ENCODE data around the gene PIK3R2.
"Not testable (repeated sequence)": the region's sequence is repeated elsewhere in the genome, so short reads cannot be mapped to it uniquely, and the experiment has no call there.

PIK3R2 gene

DNA sequence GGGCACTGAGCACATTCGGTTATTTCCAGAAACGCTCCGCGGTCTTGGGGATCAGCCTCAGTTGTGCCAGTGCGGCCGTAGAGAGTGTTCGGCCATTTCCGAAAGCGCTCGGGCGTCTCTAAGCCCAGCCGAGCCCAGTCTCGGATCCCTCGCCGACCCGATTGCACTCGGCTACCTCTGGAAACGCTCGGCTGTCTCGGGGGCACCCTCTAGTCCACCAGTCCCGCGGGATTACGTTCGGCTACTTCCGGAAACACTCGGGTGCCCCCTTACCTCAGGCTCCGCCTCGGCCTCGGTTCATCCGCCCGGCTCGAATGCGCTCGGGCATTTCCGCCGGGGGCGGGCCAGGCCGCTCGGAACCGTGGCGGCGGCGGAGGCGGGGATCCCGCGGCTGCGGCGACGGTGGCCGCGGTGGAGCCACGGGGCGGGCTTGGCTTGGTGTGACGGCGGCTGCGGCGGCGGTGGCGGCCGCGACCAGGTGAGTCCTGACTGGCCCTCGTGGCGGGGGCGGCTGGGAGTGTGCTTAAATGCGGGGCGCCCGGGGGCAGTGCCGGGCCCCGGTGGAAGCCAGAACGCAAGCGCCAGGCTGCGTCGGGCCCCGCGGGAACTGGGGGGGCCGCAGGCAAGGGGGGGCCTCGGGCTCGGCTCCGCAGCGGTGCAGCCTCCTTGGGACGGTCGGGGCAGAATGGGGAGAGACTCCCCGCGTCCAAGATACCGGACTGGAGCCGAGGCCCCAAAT lies at the start of gene PIK3R2:
Gene PIK3R2, plus strand, starts transcription at position 347 of the 739 bp plus-strand sequence. CDS start 2,717 bp downstream, outside the sequence.
- peaks cover 10% of the 10 kb centered on the region for H3K36me3 ChIP-seq (replicated peaks)
- peaks cover 16% of the 10 kb centered on the region for H3K4me1 ChIP-seq
- no peaks in the 10 kb centered on the region for H3K9me3 ChIP-seq
- H3K27me3 ChIP-seq (ENCODE audit: low read depth): no peaks in the 10 kb centered on the region
- in situ Hi-C loops (cut with MboI; ENCODE audit: low sequenced_read_pairs): no loop called here
- peak within 1 kb of the TSS; percentile 70 for H3K4me3 ChIP-seq
- DNase-seq (ENCODE audit: low spot score in 2 of 2): peak; percentile 91 to 100

- in situ Hi-C loops (cut with MboI; ENCODE audit: low sequenced_read_pairs): no loop called here
- Histone ChIP-seq H3K4me3 (peak overlapping the region; percentile 22), H3K4me1 (peaks cover 3% of the 10 kb centered on the region; the same call in 1 of the 2 replicates), H3K36me3 (replicated peaks) (no peaks in the 10 kb centered on the region), H3K9me3 (no peaks in the 10 kb centered on the region), H3K27me3 (ENCODE audit: low read depth) (no peaks in the 10 kb centered on the region)
- no peak for DNase-seq (ENCODE audit: low spot score in 2 of 2)
These were observed 48.2 kb upstream of the PIK3R2 start for GRCh38 chr19:18104793-18105131.

DNA sequence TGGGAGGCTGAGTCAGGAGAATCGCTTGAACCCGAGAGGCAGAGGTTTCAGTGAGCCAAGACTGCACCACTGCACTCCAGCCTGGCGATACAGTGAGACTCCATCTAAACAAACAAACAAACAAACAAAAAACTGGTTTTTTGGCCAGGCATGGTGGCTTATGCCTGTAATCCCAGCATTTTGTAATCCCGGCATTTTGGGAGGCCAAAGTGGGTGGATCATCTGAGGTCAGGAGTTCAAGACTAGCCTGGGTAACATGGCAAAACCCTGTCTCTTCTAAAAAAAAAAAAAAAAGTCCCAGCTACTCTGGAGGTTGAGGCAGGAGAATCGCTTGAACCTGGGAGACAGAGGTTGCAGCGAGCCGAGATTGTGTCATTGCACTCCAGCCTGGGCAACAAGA lies 47.7 kb upstream of the PIK3R2 start:
- H3K27me3 ChIP-seq (ENCODE audit: low read depth); DNase-seq (ENCODE audit: low spot score in 2 of 2); H3K36me3 ChIP-seq (replicated peaks); H3K9me3 ChIP-seq; H3K4me3 ChIP-seq; in situ Hi-C loops (cut with MboI; ENCODE audit: low sequenced_read_pairs); H3K4me1 ChIP-seq: not testable (repeated sequence)

DNA sequence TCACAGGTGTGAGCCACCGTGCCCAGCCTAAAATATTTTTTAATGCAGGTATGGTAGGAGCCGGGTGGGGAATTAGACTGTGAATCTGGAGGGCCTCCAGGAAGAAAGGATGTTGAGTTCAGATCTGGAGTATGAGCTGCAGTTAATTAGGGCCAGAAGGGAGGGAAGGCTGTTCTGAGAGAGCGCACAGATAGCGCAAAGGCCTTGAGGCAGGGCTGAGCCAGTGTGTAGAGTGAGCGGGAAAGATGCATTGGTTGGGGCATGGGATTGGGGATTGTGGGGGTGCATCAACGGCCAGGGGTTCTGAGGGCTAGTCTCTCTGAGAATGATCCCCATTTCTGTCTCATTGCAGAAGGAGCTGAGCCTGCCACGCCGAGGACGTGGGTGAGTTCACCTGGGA lies 45.7 kb upstream of the PIK3R2 start:
- Histone ChIP-seq H3K9me3 (no peaks in the 10 kb centered on the region), H3K27me3 (ENCODE audit: low read depth) (no peaks in the 10 kb centered on the region), H3K4me3 (no peak overlapping the region), H3K4me1 (peaks cover 7% of the 10 kb centered on the region), H3K36me3 (replicated peaks) (no peaks in the 10 kb centered on the region)
- in situ Hi-C loops (cut with MboI; ENCODE audit: low sequenced_read_pairs): no loop called here
- DNase-seq (ENCODE audit: low spot score in 2 of 2): no peak

DNA sequence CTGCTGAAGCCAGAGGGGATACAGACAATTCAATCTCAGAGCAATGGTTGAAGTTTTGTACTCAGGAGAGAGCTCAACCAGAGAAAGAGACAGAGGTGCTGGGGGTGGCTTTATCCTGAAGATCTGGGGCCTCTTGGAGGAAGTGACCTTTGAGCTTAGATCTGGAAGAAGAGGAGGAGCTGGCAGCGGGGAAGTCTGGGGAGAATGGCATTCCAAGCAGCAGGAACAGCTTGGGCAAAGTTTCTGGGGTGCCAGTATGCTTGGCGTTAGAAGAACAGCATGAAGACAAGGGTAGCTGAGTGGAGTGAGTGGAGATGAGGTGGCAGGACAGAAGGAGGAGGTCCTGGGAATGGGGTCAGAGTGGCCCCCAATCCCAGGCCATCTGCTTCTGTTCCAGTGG lies 44.1 kb upstream of the PIK3R2 start:
- no peak for DNase-seq (ENCODE audit: low spot score in 2 of 2)
- in situ Hi-C loops (cut with MboI; ENCODE audit: low sequenced_read_pairs): no loop called here
- no peaks in the 10 kb centered on the region for H3K9me3 ChIP-seq
- H3K4me1 ChIP-seq: peaks cover 7% of the 10 kb centered on the region
- H3K27me3 ChIP-seq (ENCODE audit: low read depth): no peaks in the 10 kb centered on the region
- no peak overlapping the region for H3K4me3 ChIP-seq
- no peaks in the 10 kb centered on the region for H3K36me3 ChIP-seq (replicated peaks)

- peak overlapping the region; percentile 53 for H3K4me3 ChIP-seq
- no peaks in the 10 kb centered on the region for H3K27me3 ChIP-seq (ENCODE audit: low read depth)
- in situ Hi-C loops (cut with MboI; ENCODE audit: low sequenced_read_pairs): no loop called here
- no peaks in the 10 kb centered on the region for H3K9me3 ChIP-seq
- H3K4me1 ChIP-seq: peaks cover 7% of the 10 kb centered on the region
- DNase-seq (ENCODE audit: low spot score in 2 of 2): no peak
- H3K36me3 ChIP-seq (replicated peaks): no peaks in the 10 kb centered on the region
These were observed 43.6 kb upstream of the PIK3R2 start for GRCh38 chr19:18109341-18109732.

- peak overlapping the region; percentile 53 for H3K4me3 ChIP-seq
- no peaks in the 10 kb centered on the region for H3K27me3 ChIP-seq (ENCODE audit: low read depth)
- in situ Hi-C loops (cut with MboI; ENCODE audit: low sequenced_read_pairs): no loop called here
- no peaks in the 10 kb centered on the region for H3K9me3 ChIP-seq
- peaks cover 4% of the 10 kb centered on the region; the same call in 1 of the 2 replicates for H3K4me1 ChIP-seq
- no peaks in the 10 kb centered on the region for H3K36me3 ChIP-seq (replicated peaks)
- peak in 1 of 2 experiments; percentile 66 for DNase-seq (ENCODE audit: low spot score in 2 of 2)
These were observed 43.0 kb upstream of the PIK3R2 start for GRCh38 chr19:18109733-18110608.

DNA sequence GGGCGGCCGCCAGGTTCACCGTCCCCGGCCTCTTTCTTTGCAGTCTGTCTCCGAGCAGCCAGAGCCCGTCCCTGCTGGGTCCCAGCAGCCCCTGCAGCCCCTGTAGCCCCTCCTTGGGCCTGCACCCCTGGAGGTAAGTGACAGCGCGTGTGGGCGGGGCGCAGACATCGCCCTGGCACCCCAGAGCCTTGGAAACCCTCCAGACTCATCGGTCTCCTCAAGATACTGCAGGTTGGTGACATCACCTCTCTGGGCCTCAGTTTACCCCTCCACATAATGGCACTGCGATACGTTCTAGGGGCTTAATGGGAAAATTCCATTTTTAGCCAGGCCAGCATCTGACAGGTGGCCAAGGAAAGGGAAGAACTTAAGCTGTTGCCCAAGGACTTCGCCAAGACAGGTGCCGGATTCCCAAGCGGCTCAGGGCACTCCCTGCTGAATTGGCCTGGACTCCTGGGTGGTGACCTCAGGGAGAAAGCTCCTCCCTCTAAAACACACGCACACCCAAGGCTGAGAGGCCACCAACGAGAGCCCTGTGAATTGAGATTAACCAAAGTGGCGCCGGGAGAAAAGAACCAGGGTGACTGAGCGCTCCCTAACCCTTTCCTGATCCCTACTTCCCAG lies 42.2 kb upstream of the PIK3R2 start:
- in situ Hi-C loops (cut with MboI; ENCODE audit: low sequenced_read_pairs): no loop called here
- H3K9me3 ChIP-seq: no peaks in the 10 kb centered on the region
- no peak for DNase-seq (ENCODE audit: low spot score in 2 of 2)
- H3K4me1 ChIP-seq: peaks cover 4% of the 10 kb centered on the region; the same call in 1 of the 2 replicates
- peak overlapping the region; percentile 53 for H3K4me3 ChIP-seq
- no peaks in the 10 kb centered on the region for H3K27me3 ChIP-seq (ENCODE audit: low read depth)
- no peaks in the 10 kb centered on the region for H3K36me3 ChIP-seq (replicated peaks)

DNA sequence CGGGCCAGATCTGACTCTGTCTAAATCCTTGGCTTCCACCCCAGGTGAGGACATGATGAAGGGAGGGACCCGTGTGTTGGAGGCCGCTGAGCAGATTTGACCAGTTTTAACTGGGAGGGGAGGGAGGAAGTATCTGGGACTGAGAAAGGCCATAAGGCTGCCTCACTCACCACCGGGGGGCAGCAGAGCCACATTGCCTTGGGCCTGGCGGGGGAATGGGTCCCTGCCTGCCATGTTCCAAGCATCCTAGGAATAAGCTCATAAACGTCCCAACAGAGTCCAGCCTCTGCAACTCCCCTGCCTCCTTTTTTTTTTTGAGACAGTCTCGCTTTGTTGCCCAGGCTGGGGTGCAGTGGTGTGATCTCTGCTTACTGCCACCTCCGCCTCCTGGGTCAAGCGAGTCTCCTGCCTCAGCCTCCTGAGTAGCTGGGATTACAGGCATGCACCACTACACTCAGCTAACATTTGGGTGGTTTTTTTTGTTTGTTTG lies 39.9 kb upstream of the PIK3R2 start:
- in situ Hi-C loops (cut with MboI; ENCODE audit: low sequenced_read_pairs): no loop called here
- H3K9me3 ChIP-seq: no peaks in the 10 kb centered on the region
- DNase-seq (ENCODE audit: low spot score in 2 of 2): peak; percentile 75 to 94
- H3K36me3 ChIP-seq (replicated peaks): no peaks in the 10 kb centered on the region
- H3K27me3 ChIP-seq (ENCODE audit: low read depth): no peaks in the 10 kb centered on the region
- H3K4me1 ChIP-seq: peaks cover 9% of the 10 kb centered on the region
- no peak overlapping the region for H3K4me3 ChIP-seq

GRCh38 chr19:18113827-18114226 lies 39.1 kb upstream of the PIK3R2 start:
- Histone ChIP-seq H3K9me3 (no peaks in the 10 kb centered on the region), H3K4me3 (no peak overlapping the region), H3K4me1 (peaks cover 17% of the 10 kb centered on the region), H3K27me3 (ENCODE audit: low read depth) (no peaks in the 10 kb centered on the region), H3K36me3 (replicated peaks) (no peaks in the 10 kb centered on the region)
- in situ Hi-C loops (cut with MboI; ENCODE audit: low sequenced_read_pairs): no loop called here
- no peak for DNase-seq (ENCODE audit: low spot score in 2 of 2)

DNA sequence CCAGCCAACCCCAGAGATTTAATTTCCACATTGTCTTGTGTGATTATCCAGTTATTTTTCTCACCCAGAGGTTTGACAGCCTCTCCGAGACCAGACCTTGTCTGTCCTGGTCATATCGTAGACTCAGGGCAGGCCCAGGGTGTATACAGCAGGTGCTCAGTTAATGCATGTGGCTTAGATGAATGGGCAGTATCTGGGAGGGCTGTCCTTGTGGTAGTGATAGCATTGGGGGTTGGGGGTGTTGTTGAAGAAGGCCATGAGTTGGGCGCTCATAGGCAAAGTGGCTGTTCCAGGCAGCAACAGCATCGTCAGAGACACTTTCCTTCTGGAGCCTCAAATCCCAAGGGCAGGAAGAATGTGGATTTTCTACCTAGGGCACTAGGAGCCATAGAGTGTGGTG lies 38.5 kb upstream of the PIK3R2 start:
- no peaks in the 10 kb centered on the region for H3K27me3 ChIP-seq (ENCODE audit: low read depth)
- peaks cover 19% of the 10 kb centered on the region for H3K4me1 ChIP-seq
- in situ Hi-C loops (cut with MboI; ENCODE audit: low sequenced_read_pairs): no loop called here
- no peak for DNase-seq (ENCODE audit: low spot score in 2 of 2)
- H3K9me3 ChIP-seq: no peaks in the 10 kb centered on the region
- H3K36me3 ChIP-seq (replicated peaks): no peaks in the 10 kb centered on the region
- no peak overlapping the region for H3K4me3 ChIP-seq

GRCh38 chr19:18117364-18117691 lies 35.6 kb upstream of the PIK3R2 start:
- Histone ChIP-seq H3K9me3 (no peaks in the 10 kb centered on the region), H3K4me3 (peak overlapping the region; percentile 15), H3K36me3 (replicated peaks) (no peaks in the 10 kb centered on the region; the same call in 1 of the 2 replicates), H3K27me3 (ENCODE audit: low read depth) (no peaks in the 10 kb centered on the region), H3K4me1 (peaks cover 15% of the 10 kb centered on the region)
- in situ Hi-C loops (cut with MboI; ENCODE audit: low sequenced_read_pairs): no loop called here
- no peak for DNase-seq (ENCODE audit: low spot score in 2 of 2)

- peak; percentile 68 to 94 for DNase-seq (ENCODE audit: low spot score in 2 of 2)
- in situ Hi-C loops (cut with MboI; ENCODE audit: low sequenced_read_pairs): no loop called here
These were observed 35.1 kb upstream of the PIK3R2 start for GRCh38 chr19:18117692-18118378.

More at GRCh38 chr19:18117692-18118378, 35.1 kb upstream of the PIK3R2 start:
- peaks cover 4% of the 10 kb centered on the region for H3K36me3 ChIP-seq (replicated peaks)
- peak overlapping the region; percentile 61 for H3K4me3 ChIP-seq
- H3K9me3 ChIP-seq: no peaks in the 10 kb centered on the region
- no peaks in the 10 kb centered on the region for H3K27me3 ChIP-seq (ENCODE audit: low read depth)
- peaks cover 15% of the 10 kb centered on the region for H3K4me1 ChIP-seq

Data from HAP-1 (cell line).